Fibroblast of skin of right quadriceps (primary cell): ENCODE results near the gene NELL1.

ENCODE experiments used
- DNase-seq: peaks from one replicate; pipeline ENCODE4 v3.0.0-alpha.2; 2013

NELL1 gene

DNA sequence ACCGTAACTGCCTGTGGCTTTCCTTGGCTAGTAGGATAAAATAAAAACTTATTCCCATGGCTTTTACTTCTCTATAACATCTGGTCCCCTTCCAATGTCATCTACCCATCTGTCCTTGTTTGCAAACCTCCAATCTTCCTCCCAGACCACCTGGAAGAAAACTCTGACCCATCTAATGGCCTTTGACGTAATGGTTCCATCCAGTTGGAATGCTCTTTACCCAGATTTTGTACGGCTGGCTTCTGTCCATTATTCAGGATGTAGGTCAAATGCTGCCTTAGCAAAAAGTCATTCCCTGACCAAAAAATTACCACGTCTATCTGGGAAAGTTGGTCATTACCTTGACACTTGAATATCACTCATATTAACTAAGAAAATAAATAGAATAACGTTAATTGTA is 945.6 kb downstream of the NELL1 start:
- no peak for DNase-seq

DNA sequence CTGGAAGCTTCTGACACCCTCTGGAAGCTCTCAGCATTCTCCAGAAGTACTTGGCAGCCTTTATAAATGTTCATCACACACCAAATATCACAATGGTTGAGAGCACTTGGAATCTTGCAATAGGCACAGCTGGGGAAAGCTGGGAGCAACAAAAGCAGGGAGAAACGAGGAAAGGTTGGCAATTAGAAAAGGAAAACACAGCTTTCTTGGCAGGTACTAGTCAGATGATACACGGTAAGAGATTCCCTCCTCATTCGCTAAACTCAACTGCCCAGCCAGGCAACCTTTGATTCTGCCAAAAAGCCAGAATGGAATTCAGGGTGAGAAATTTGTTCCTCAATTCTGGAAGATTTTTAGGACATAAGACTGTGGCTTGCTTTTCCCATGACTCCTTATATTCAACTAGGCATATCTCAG is 946.6 kb downstream of the NELL1 start:
- DNase-seq = no peak

DNA sequence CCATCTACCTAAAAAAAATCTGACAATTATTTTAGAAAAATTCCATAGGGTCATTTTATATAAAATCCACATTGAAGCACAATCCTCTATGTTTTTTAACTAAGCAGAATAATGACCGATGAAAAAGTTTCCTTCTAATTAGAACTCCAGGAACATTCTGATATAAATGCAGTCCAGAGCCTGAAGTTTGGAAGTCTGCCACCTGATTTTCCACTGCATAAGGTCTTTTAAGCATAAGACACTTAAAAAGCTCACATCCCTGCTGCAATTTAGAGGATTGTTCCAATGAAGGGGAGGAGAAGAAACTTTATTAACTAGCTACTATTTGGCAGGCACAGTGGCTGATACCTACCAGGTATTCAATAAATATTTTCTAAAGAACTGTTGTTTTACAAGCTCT is 953.2 kb downstream of the NELL1 start:
- no peak for DNase-seq

DNA sequence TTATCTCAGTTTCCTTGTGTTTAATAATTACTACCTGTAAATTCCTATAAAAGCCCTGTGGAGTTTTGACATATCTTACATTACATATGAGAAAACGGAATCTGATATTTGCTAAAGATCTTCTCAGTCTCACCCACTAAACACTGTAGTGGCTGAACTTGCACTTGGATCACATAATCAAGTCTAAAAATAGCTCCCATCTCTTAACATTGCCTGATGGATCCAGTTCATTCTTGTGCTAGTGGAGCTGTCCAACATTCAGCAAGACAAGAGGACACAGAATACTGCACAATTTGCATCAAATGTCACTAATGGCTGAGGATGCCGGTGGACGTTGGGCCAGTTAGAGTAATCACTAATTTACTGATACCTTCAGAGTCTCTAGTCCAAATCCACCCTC is 953.6 kb downstream of the NELL1 start:
- DNase-seq = no peak
